CD4-positive, alpha-beta T cell treated with Interleukin-15 for 4 hours (primary cell): ENCODE data around the gene TTC34.
"Not testable (repeated sequence)": the region's sequence is repeated elsewhere in the genome, so short reads cannot be mapped to it uniquely, and the experiment has no call there.

Source experiments
- DNase-seq: peaks from one replicate; pipeline ENCODE4 v3.0.0-alpha.2; 2020; ENCODE audit warnings: low spot score

Gene TTC34

GRCh38 chr1:2795926-2796325, 5.6 kb downstream of the TTC34 start:
- DNase-seq = no peak

- DNase-seq = no peak
These were observed 10.3 kb downstream of the TTC34 start for GRCh38 chr1:2791027-2791760.

GRCh38 chr1:2789986-2790581, 11.4 kb downstream of the TTC34 start:
- no peak for DNase-seq

- no peak for DNase-seq
These were observed 12.1 kb downstream of the TTC34 start for GRCh38 chr1:2789164-2789985.

GRCh38 chr1:2788506-2789163, 12.9 kb downstream of the TTC34 start:
- no peak for DNase-seq

- no peak for DNase-seq
These were observed 14.2 kb downstream of the TTC34 start for GRCh38 chr1:2787163-2787911.

GRCh38 chr1:2786329-2787162, 14.9 kb downstream of the TTC34 start:
- peak; percentile 68 for DNase-seq

- no peak for DNase-seq
These were observed 15.7 kb downstream of the TTC34 start for GRCh38 chr1:2785631-2786328.

GRCh38 chr1:2784854-2785630, 16.5 kb downstream of the TTC34 start:
- DNase-seq = no peak

- DNase-seq = no peak
These were observed 17.8 kb downstream of the TTC34 start for GRCh38 chr1:2783435-2784397.

- DNase-seq = no peak
These were observed 18.4 kb downstream of the TTC34 start for GRCh38 chr1:2783069-2783434.

GRCh38 chr1:2781627-2782026, 19.9 kb downstream of the TTC34 start:
- no peak for DNase-seq

GRCh38 chr1:2778220-2778592, 23.3 kb downstream of the TTC34 start:
- DNase-seq = no peak

GRCh38 chr1:2777424-2778219, 23.9 kb downstream of the TTC34 start:
- no peak for DNase-seq

- DNase-seq = not testable (repeated sequence)
These were observed 26.2 kb downstream of the TTC34 start for GRCh38 chr1:2775333-2775732.

- not testable (repeated sequence) for DNase-seq
These were observed 33.4 kb downstream of the TTC34 start for GRCh38 chr1:2768052-2768451.

GRCh38 chr1:2759433-2759832, 42.1 kb downstream of the TTC34 start:
- not testable (repeated sequence) for DNase-seq
